IMR-90 (cell line): ENCODE measurements around the gene CROCC2. TPM values are rescaled to one million over a fixed set of nuclear protein-coding genes. Genes with fewer than 3 reads are reported as not detected.

ENCODE experiments used
- ATAC-seq: fragments of 200-7000 bp; cut with Tn5 transposase; 2 replicates; pipeline ENCODE4 v1.9.1; 2020; ENCODE audit warnings: low read depth, mild to moderate bottlenecking, moderate library complexity
- BruUV-seq: library from RNA; stranded (reverse); fragments of 400-500 nt; replicated peaks from 2 replicates; lab custom pipeline; 2021; lab: Mats Ljungman, UMichigan
- CTCF ChIA-PET: fragments of 300-600 bp; formaldehyde crosslinking; extraction: SDS; loops from one replicate; lab custom pipeline; 2021; ENCODE audit warnings: antibody characterized with exemption; lab: Yijun Ruan, JAX
- POLR2A ChIA-PET: fragments of 300-600 bp; sonication (Branson Sonifier 250); formaldehyde crosslinking; loops from one replicate; lab custom pipeline; 2022; ENCODE audit warnings: antibody characterized with exemption; ENCODE audit not compliant: unreplicated experiment; lab: Charles Lee
- DNase-seq: peaks from one replicate; pipeline ENCODE4 v3.0.0; 2013
- H2AFZ ChIP-seq: replicated peaks from 2 replicates; pipeline ENCODE3; 2013; ENCODE audit warnings: low read length, mild to moderate bottlenecking; ENCODE audit not compliant: poor library complexity
- H2AK5ac ChIP-seq: 2 replicates; pipeline ENCODE4 v1.6.1; 2013; ENCODE audit warnings: low read depth, low read length, inconsistent platforms
- H2AK9ac ChIP-seq: replicated peaks from 2 replicates; pipeline ENCODE3; 2013; ENCODE audit warnings: mild to moderate bottlenecking, low read depth, low read length, moderate library complexity; ENCODE audit not compliant: poor library complexity
- H2BK120ac ChIP-seq: 2 replicates; pipeline ENCODE4 v1.6.1; 2013; ENCODE audit warnings: low read depth, low read length, inconsistent platforms
- H2BK15ac ChIP-seq: 3 replicates; pipeline ENCODE4 v1.6.1; 2013; ENCODE audit warnings: low read depth, low read length, inconsistent platforms
- H2BK20ac ChIP-seq: 2 replicates; pipeline ENCODE4 v1.6.1; 2013; ENCODE audit warnings: low read depth, mild to moderate bottlenecking, inconsistent platforms, low read length, moderate library complexity
- H2BK5ac ChIP-seq: 2 replicates; pipeline ENCODE4 v1.6.1; 2013; ENCODE audit warnings: mild to moderate bottlenecking, low read depth, low read length, inconsistent platforms; ENCODE audit not compliant: poor library complexity, severe bottlenecking
- H3K14ac ChIP-seq: replicated peaks from 2 replicates; pipeline ENCODE4 v1.6.1; 2013; ENCODE audit warnings: low read depth, low read length, inconsistent platforms
- H3K18ac ChIP-seq: 2 replicates; pipeline ENCODE4 v1.6.1; 2013; ENCODE audit warnings: low read depth, low read length, control low read depth
- H3K23ac ChIP-seq: 2 replicates; pipeline ENCODE4 v1.6.1; 2013; ENCODE audit warnings: low read depth, low read length, inconsistent platforms
- H3K27ac ChIP-seq: 2 replicates; pipeline ENCODE4 v1.5.1; 2013; ENCODE audit warnings: mild to moderate bottlenecking, control low read depth, low read length; ENCODE audit not compliant: insufficient read depth
- H3K27me3 ChIP-seq: 2 replicates; pipeline ENCODE4 v1.6.1; 2013; ENCODE audit warnings: low read length; ENCODE audit not compliant: control insufficient read depth, insufficient read depth
- H3K36me3 ChIP-seq: 2 replicates; pipeline ENCODE4 v1.6.1; 2013; ENCODE audit warnings: low read length, mixed read lengths; ENCODE audit not compliant: control insufficient read depth, insufficient read depth
- H3K4ac ChIP-seq: 2 replicates; pipeline ENCODE4 v1.6.1; 2013; ENCODE audit warnings: low read depth, low read length, inconsistent platforms
- H3K4me1 ChIP-seq: 2 replicates; pipeline ENCODE4 v1.6.1; 2013; ENCODE audit warnings: low read length, mixed read lengths; ENCODE audit not compliant: control insufficient read depth, insufficient read depth
- H3K4me2 ChIP-seq: 2 replicates; pipeline ENCODE4 v1.6.1; 2013; ENCODE audit warnings: low read depth, mild to moderate bottlenecking, control low read depth, low read length, moderate library complexity
- H3K4me3 ChIP-seq: 2 replicates; pipeline ENCODE4 v1.5.1; 2013; ENCODE audit warnings: low read depth, mild to moderate bottlenecking, control low read depth, low read length, moderate library complexity; ENCODE audit not compliant: insufficient read depth
- H3K56ac ChIP-seq: 2 replicates; pipeline ENCODE4 v1.6.1; 2013; ENCODE audit warnings: low read length, inconsistent platforms; ENCODE audit not compliant: insufficient read depth; ENCODE audit errors: extremely low read depth
- H3K79me1 ChIP-seq, 2 experiments: 2 replicates each; pipeline ENCODE4 v1.6.1; 2013; ENCODE audit warnings: low read length in 2 of 2, inconsistent platforms in 1 of 2, low read depth in 1 of 2
- H3K9ac ChIP-seq: 2 replicates; pipeline ENCODE4 v1.6.1; 2013; ENCODE audit warnings: low read depth, low read length, control low read depth
- H3K9me1 ChIP-seq: 2 replicates; pipeline ENCODE4 v1.6.1; 2013; ENCODE audit warnings: low read length, inconsistent platforms; ENCODE audit not compliant: insufficient read depth
- H3K9me3 ChIP-seq: 2 replicates; pipeline ENCODE4 v1.6.1; 2013; ENCODE audit warnings: low read length; ENCODE audit not compliant: control insufficient read depth, insufficient read depth
- H4K20me1 ChIP-seq: 2 replicates; pipeline ENCODE4 v1.6.1; 2013; ENCODE audit warnings: low read length, inconsistent platforms; ENCODE audit not compliant: insufficient read depth
- H4K5ac ChIP-seq: 2 replicates; pipeline ENCODE4 v1.6.1; 2013; ENCODE audit warnings: mild to moderate bottlenecking, low read depth, low read length, control low read depth
- H4K8ac ChIP-seq, 2 experiments: 2 replicates each; pipeline ENCODE4 v1.6.1; 2013; ENCODE audit warnings: low read depth in 2 of 2, low read length in 2 of 2, control low read depth in 1 of 2, inconsistent platforms in 1 of 2
- H4K91ac ChIP-seq: 2 replicates; pipeline ENCODE4 v1.6.1; 2013; ENCODE audit warnings: low read depth, low read length, inconsistent platforms; ENCODE audit not compliant: insufficient read depth
- FOS ChIP-seq: fragments of 150-350 bp; IDR thresholded peaks from 2 replicates; pipeline ENCODE4 v1.6.1; 2016; ENCODE audit warnings: low read depth, low read length
- MAFK ChIP-seq: IDR thresholded peaks from 2 replicates; pipeline ENCODE4 v1.6.1; 2012; ENCODE audit warnings: low read depth, low read length, improper control_type of control experiment
- MAZ ChIP-seq: IDR thresholded peaks from 2 replicates; pipeline ENCODE4 v1.6.1; 2012; ENCODE audit warnings: low read depth, mild to moderate bottlenecking, low read length, improper control_type of control experiment, moderate library complexity, borderline replicate concordance
- SMC3 ChIP-seq: fragments of 150-350 bp; IDR thresholded peaks from 2 replicates; pipeline ENCODE4 v1.6.1; 2016; ENCODE audit warnings: low read depth, mild to moderate bottlenecking, antibody characterized with exemption, low read length, moderate library complexity
- WGBS, 2 experiments: methylation state at CpG; one replicate each; pipeline versions ENCODE4 v1.1.5 to v1.1.7; 2013; ENCODE audit warnings: missing lambda C conversion rate in 2 of 2; ENCODE audit not compliant: insufficient read length in 1 of 2; ENCODE audit errors: extremely low coverage in 2 of 2; 5-methylcytosine and 5-hydroxymethylcytosine counted together
- dilution Hi-C: fragments of 300-500 bp; cut with HindIII; formaldehyde crosslinking; loops from one replicate; pipeline ENCODE4 v1.14.3; 2018; ENCODE audit warnings: low sequenced_read_pairs; ENCODE audit not compliant: unreplicated experiment
- in situ Hi-C: fragments of 300-500 bp; cut with MboI; formaldehyde crosslinking; loops from 3 replicates; pipeline ENCODE4 v1.14.3; 2019; ENCODE audit warnings: low sequenced_read_pairs, inconsistent platforms, mixed read lengths
- intact Hi-C: fragments of 100-400 bp; cut with micrococcal nuclease; formaldehyde crosslinking; loops from 2 replicates; pipeline ENCODE4 v1.10.0; 2022
- polyA plus RNA-seq, 3 experiments: library from polyadenylated mRNA; depleted of rRNA; stranded (reverse); fragments of >200 nt; gene quantifications; 2 replicates each; pipeline ENCODE4 v1.2.3, GENCODE V29; 2012; ENCODE audit warnings: low replicate concordance in 1 of 3
- total RNA-seq: library from RNA; depleted of rRNA; stranded (reverse); fragments of >200 nt; gene quantifications from 2 replicates; pipeline ENCODE4 v1.2.3, GENCODE V29; 2012

The CROCC2 gene
- total and polyA plus RNA-seq, 2 of the 4 experiments (the other 2 are of a cell fraction), result not detected

DNA sequence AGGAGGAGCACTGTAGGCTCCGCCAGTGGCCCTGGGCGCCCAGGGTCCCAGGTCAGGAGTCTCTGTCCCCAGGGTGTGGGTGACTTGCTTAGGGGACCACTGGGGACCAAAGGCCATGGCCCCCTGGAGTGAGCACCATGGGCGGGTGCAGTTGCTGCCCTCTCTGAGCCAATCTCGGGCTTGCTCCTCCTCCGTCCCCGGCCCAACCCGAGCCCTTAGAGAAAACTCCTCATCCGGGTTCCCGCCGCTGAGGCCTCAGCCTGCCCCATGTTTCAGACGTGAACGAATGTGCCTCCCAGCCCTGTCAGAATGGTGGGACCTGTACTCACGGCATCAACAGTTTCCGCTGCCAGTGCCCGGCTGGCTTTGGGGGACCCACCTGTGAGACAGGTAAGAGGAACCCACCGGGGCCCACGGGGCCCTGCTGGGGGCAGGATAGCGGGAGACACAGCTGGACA lies 130.9 kb downstream of the CROCC2 start:
- H3K23ac ChIP-seq, result no peak overlapping the region
- POLR2A ChIA-PET, result no interaction called here
- H3K79me1 ChIP-seq, result no peaks in the 10 kb centered on the region
- no TSS peak for BruUV-seq
- in situ Hi-C loops (no loop called here), dilution Hi-C loops (no loop called here), intact Hi-C loops (no loop called here)
- no peak overlapping the region for H3K27ac ChIP-seq
- no peaks in the 10 kb centered on the region for H3K9me1 ChIP-seq
- H3K9ac ChIP-seq, result no peak overlapping the region
- no peak overlapping the region for H3K4ac ChIP-seq
- no peak overlapping the region for H2AK9ac ChIP-seq
- CTCF ChIA-PET, result no interaction called here
- H3K9me3 ChIP-seq, result no peaks in the 10 kb centered on the region
- no peaks in the 10 kb centered on the region for H4K20me1 ChIP-seq
- H3K4me3 ChIP-seq, result no peak overlapping the region
- H2AFZ ChIP-seq, result no peak overlapping the region
- 80% methylated on average over 16 of the region's 18 CpGs; no CpG with 5 or more reads in 1 of the 2 experiments for WGBS, 2 experiments
- H4K8ac ChIP-seq, result no peak overlapping the region
- H4K5ac ChIP-seq, result no peak overlapping the region
- TF ChIP-seq MAZ (no peak), FOS (no peak), MAFK (no peak), SMC3 (no peak)
- ATAC-seq, result no peak
- no peak overlapping the region for H2BK5ac ChIP-seq
- no peaks in the 10 kb centered on the region for H3K4me1 ChIP-seq
- H2BK15ac ChIP-seq, result no peak overlapping the region
- DNase-seq, result no peak
- H3K56ac ChIP-seq, result no peak overlapping the region
- no peak overlapping the region for H4K91ac ChIP-seq
- H3K18ac ChIP-seq, result no peak overlapping the region
- no peak overlapping the region for H2AK5ac ChIP-seq
- no peak overlapping the region for H2BK120ac ChIP-seq
- H2BK20ac ChIP-seq, result no peak overlapping the region
- peaks cover 14% of the 10 kb centered on the region for H3K36me3 ChIP-seq
- no peak overlapping the region for H3K4me2 ChIP-seq
- H3K14ac ChIP-seq, result no peak overlapping the region
- no peaks in the 10 kb centered on the region for H3K27me3 ChIP-seq
